Kidney (tissue), 14 donors: Measurements from ENCODE around the gene TEK. TPM values are rescaled to one million over a fixed set of nuclear protein-coding genes. Genes with fewer than 3 reads are reported as not detected.

Experiments used
- DNase-seq, 5 donors: peaks; one replicate each; pipeline ENCODE4 v3.0.0-alpha.2; 2013 to 2020
- FAIRE-seq: peaks from 2 replicates; lab custom pipeline; 2012; peaks lifted over from hg19 to GRCh38; lab: Jason Lieb, UNC
- H3K27ac ChIP-seq, 2 donors: one replicate each; pipeline ENCODE4 v1.7.0; 2013; ENCODE audit warnings: low read depth in 2 of 2, low read length in 2 of 2, inconsistent platforms in 1 of 2
- H3K27me3 ChIP-seq: one replicate; pipeline ENCODE4 v1.7.1; 2013; ENCODE audit warnings: low read length, inconsistent platforms; ENCODE audit not compliant: control insufficient read depth, insufficient read depth
- H3K36me3 ChIP-seq, 3 donors: one replicate each; pipeline versions ENCODE4 v1.7.0 to v1.7.1; 2013; ENCODE audit warnings: low read length in 3 of 3, control low read depth in 1 of 3, inconsistent platforms in 1 of 3; ENCODE audit not compliant: insufficient read depth in 3 of 3, control insufficient read depth in 2 of 3
- H3K4me1 ChIP-seq, 3 donors: one replicate each; pipeline versions ENCODE4 v1.7.0 to v1.7.1; 2013; ENCODE audit warnings: low read length in 3 of 3, inconsistent platforms in 1 of 3, low read depth in 1 of 3; ENCODE audit not compliant: control insufficient read depth in 2 of 3, insufficient read depth in 2 of 3
- H3K4me3 ChIP-seq, 3 donors: one replicate each; pipeline versions ENCODE4 v1.7.0 to v1.8.1; 2013; ENCODE audit warnings: low read length in 3 of 3, control low read depth in 1 of 3, inconsistent platforms in 1 of 3
- H3K9ac ChIP-seq, 3 donors: one replicate each; pipeline versions ENCODE4 v1.7.0 to v1.7.1; 2013; ENCODE audit warnings: low read length in 3 of 3, control low read depth in 1 of 3, inconsistent platforms in 1 of 3
- H3K9me3 ChIP-seq, 3 donors: one replicate each; pipeline versions ENCODE4 v1.7.0 to v1.7.1; 2013; ENCODE audit warnings: low read length in 3 of 3, control low read depth in 1 of 3, inconsistent platforms in 1 of 3; ENCODE audit not compliant: control insufficient read depth in 2 of 3, insufficient read depth in 1 of 3
- intact Hi-C: fragments of 100-400 bp; cut with DNase I; formaldehyde crosslinking; loops from one replicate; pipeline ENCODE4 v1.11.1; 2022
- polyA plus RNA-seq: library from polyadenylated mRNA; stranded (reverse); fragments of 350-450 nt; fragmentation: Illumina TruSeq; extraction: RNeasy Lipid Tissue Mini Kit (QIAGEN cat#74804); gene quantifications from one replicate; pipeline ENCODE4 v1.2.3, GENCODE V29; 2014; ENCODE audit warnings: low read depth, low replicate concordance; ENCODE audit not compliant: insufficient read depth
- total RNA-seq: library from RNA; stranded (reverse); fragmentation: NEBNext Ultra II Directional; extraction: Animal tissue kit (Norgen Biotek cat#: 25700); gene quantifications from one replicate; pipeline ENCODE4 v1.2.1, GENCODE V29; 2021
- TF ChIP-seq, protein P1 (sequence below): IDR thresholded peaks from 3 replicates; pipeline ENCODE4 v1.5.1; 2012; ENCODE audit warnings: mild to moderate bottlenecking, moderate library complexity, borderline replicate concordance; ENCODE audit not compliant: insufficient read depth; ENCODE audit errors: extremely low read depth
- donor health status: control.
- donor health status: control.
- donor health status: control.
- donor health status: control.
- donor health status: control.
- donor health status: DM: yes; HTN: yes; CAD: no.
- donor health status: Normal renal cell carcinoma (clear cell type).

Gene TEK
- total and polyA plus RNA-seq, 2 donors from 2014 or later, result 16.1 to 32.6 TPM

DNA sequence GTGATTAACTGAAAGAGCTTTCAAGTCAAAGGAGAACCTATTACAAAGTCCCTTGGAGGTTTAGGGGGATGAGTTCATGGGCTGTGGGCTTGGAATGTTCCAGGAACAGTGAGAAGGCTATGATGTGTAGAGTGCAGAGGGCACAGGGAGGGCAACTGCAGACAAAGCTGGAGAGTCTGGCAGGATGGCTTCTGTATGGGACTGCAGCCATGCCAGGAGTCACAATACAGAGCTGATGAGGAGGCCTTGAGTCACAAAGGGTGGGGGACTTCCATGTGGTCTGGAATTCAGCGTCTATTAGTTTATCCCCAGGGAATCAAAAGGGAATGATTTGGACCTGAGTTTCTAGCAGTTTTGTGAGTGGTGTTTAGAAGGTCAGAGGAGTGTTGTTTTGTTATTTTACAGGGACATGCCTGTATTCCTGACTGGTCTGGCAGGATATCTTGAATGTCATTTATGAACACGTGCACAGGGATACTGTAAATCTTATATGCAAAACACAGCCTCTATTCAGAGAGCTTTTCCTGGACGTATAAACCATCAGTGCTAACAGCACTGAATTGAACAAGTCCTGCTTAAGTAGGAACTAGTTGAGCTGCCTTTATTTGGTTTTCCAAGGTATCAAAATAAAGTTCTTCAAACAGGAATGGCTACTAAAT lies 14.3 kb upstream of the TEK start:
- peaks cover 2 to 4% (median 4%) of the 10 kb centered on the region in 3 donors for H3K4me1 ChIP-seq
- no peaks in the 10 kb centered on the region for H3K9me3 ChIP-seq
- TF ChIP-seq, protein P1, sequence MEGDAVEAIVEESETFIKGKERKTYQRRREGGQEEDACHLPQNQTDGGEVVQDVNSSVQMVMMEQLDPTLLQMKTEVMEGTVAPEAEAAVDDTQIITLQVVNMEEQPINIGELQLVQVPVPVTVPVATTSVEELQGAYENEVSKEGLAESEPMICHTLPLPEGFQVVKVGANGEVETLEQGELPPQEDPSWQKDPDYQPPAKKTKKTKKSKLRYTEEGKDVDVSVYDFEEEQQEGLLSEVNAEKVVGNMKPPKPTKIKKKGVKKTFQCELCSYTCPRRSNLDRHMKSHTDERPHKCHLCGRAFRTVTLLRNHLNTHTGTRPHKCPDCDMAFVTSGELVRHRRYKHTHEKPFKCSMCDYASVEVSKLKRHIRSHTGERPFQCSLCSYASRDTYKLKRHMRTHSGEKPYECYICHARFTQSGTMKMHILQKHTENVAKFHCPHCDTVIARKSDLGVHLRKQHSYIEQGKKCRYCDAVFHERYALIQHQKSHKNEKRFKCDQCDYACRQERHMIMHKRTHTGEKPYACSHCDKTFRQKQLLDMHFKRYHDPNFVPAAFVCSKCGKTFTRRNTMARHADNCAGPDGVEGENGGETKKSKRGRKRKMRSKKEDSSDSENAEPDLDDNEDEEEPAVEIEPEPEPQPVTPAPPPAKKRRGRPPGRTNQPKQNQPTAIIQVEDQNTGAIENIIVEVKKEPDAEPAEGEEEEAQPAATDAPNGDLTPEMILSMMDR, result no peak
- no peak overlapping the region for H3K9ac ChIP-seq
- H3K27ac ChIP-seq, result no peak overlapping the region
- FAIRE-seq (no peak), DNase-seq (peak in 3 of 5 donors; percentile 44 to 69 (median 47))
- intact Hi-C loops, result no loop called here
- H3K36me3 ChIP-seq, result no peaks in the 10 kb centered on the region
- H3K4me3 ChIP-seq, result no peak overlapping the region
- no peaks in the 10 kb centered on the region for H3K27me3 ChIP-seq

DNA sequence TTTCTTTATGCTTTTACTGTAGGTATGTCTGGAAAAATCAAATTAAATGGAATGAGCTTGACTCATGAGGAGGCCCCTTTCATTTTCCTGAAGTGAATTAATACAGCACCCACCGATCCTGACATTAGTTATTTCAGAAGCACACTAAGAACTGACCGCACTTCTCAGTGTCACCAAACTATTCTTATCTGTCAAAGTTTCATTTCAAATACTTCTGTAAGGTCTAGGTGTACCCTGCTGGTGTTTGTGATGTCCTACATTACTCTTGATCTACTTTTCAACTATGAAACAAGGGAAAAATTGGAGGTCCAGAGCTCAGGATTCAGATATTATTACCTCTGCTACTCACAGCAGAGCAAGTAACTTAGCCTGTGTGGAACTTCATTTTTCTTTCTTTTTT lies 1.8 kb upstream of the TEK start:
- Histone ChIP-seq H3K4me3 (no peak overlapping the region), H3K27ac (no peak overlapping the region), H3K9me3 (no peaks in the 10 kb centered on the region), H3K4me1 (no peaks in the 10 kb centered on the region), H3K36me3 (no peaks in the 10 kb centered on the region), H3K27me3 (no peaks in the 10 kb centered on the region), H3K9ac (no peak overlapping the region)
- TF ChIP-seq, protein P1, result no peak
- intact Hi-C loops, result no loop called here
- FAIRE-seq (no peak), DNase-seq (no peak)

DNA sequence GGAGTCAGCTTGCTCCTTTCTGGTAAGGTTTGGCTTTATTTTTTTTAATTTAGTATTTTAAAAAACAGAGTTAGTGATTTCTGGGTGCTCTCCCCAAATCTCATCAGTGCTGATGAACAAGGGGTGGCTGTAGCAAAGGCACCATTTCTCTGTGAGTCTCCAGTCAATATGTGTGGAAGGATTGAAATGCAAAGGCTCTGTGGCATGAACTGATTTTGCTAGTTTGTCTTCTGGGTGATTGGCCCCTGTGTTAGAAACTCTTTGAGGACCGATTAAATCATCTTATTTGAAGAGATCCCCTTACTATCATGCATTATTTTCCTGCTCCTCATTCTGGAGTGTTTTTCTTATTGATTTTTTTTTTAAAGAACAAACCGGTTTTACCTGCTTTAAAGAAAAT lies 596 bp downstream of the TEK start:
- TF ChIP-seq, protein P1, result no peak
- H3K9ac ChIP-seq, result peak overlapping the region in 1 of 3 donors; percentile 59
- no peaks in the 10 kb centered on the region for H3K4me1 ChIP-seq
- no peaks in the 10 kb centered on the region for H3K36me3 ChIP-seq
- no peaks in the 10 kb centered on the region for H3K27me3 ChIP-seq
- peak overlapping the region; percentile 9 to 51 (median 22) for H3K4me3 ChIP-seq
- no peaks in the 10 kb centered on the region for H3K9me3 ChIP-seq
- DNase-seq (no peak), FAIRE-seq (no peak)
- intact Hi-C loops, result no loop called here
- H3K27ac ChIP-seq, result peak overlapping the region; percentile 13 to 43
